ENCODE results near the gene SYNE3.

SYNE3 gene

GRCh38 chr14:95498622-95499353 is 17.7 kb downstream of the SYNE3 start:
- no peak overlapping the region for H3K4me3 ChIP-seq (ENCODE audit: low read length)
- H3K4me1 ChIP-seq (ENCODE audit: insufficient read depth, low read length), result no peaks in the 10 kb centered on the region
- H3K9ac ChIP-seq (ENCODE audit: low read depth, low read length), result no peak overlapping the region
- no peak overlapping the region for H3K27ac ChIP-seq (ENCODE audit: low read length)
- H3K36me3 ChIP-seq (ENCODE audit: insufficient read depth, low read depth, low read length), result no peaks in the 10 kb centered on the region
- no peaks in the 10 kb centered on the region for H3K9me3 ChIP-seq (ENCODE audit: insufficient read depth, low read depth, low read length)
- no peaks in the 10 kb centered on the region; the same call in 1 of the 2 replicates for H3K27me3 ChIP-seq (ENCODE audit: insufficient read depth, low read length)

DNA sequence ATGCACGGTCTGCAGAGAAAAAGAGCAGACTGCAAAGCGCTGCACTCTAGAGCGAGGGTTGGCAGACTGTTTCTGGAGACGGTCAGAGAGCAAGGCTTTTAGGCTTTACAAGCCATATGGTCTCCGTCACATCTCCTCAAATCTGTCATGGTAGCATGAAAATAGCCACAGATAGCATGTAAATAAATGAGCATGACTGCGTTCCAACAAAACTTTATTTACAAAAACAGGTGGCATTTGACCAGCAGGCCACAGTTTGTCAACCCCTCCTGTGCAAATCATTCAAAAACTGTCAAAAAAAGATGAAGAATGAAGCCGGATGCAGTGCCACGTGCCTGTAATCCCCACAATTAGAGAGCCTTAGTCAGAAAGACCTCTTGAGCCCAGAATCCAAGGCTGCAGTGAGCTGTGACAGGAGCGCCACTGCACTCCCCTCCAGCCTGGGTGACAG is 18.9 kb downstream of the SYNE3 start:
- Histone ChIP-seq H3K27ac (ENCODE audit: low read length) (no peak overlapping the region), H3K27me3 (ENCODE audit: insufficient read depth, low read length) (no peaks in the 10 kb centered on the region; the same call in 1 of the 2 replicates), H3K4me1 (ENCODE audit: insufficient read depth, low read length) (no peaks in the 10 kb centered on the region), H3K4me3 (ENCODE audit: low read length) (no peak overlapping the region), H3K9me3 (ENCODE audit: insufficient read depth, low read depth, low read length) (no peaks in the 10 kb centered on the region), H3K36me3 (ENCODE audit: insufficient read depth, low read depth, low read length) (no peaks in the 10 kb centered on the region), H3K9ac (ENCODE audit: low read depth, low read length) (no peak overlapping the region)

GRCh38 chr14:95496690-95497259 is 19.7 kb downstream of the SYNE3 start:
- no peaks in the 10 kb centered on the region for H3K4me1 ChIP-seq (ENCODE audit: insufficient read depth, low read length)
- no peaks in the 10 kb centered on the region; the same call in 1 of the 2 replicates for H3K27me3 ChIP-seq (ENCODE audit: insufficient read depth, low read length)
- no peaks in the 10 kb centered on the region for H3K36me3 ChIP-seq (ENCODE audit: insufficient read depth, low read depth, low read length)
- no peak overlapping the region for H3K4me3 ChIP-seq (ENCODE audit: low read length)
- H3K9ac ChIP-seq (ENCODE audit: low read depth, low read length), result no peak overlapping the region
- no peak overlapping the region for H3K27ac ChIP-seq (ENCODE audit: low read length)
- H3K9me3 ChIP-seq (ENCODE audit: insufficient read depth, low read depth, low read length), result no peaks in the 10 kb centered on the region

GRCh38 chr14:95496111-95496681 is 20.3 kb downstream of the SYNE3 start:
- no peak overlapping the region for H3K9ac ChIP-seq (ENCODE audit: low read depth, low read length)
- no peak overlapping the region for H3K27ac ChIP-seq (ENCODE audit: low read length)
- no peaks in the 10 kb centered on the region for H3K36me3 ChIP-seq (ENCODE audit: insufficient read depth, low read depth, low read length)

GRCh38 chr14:95495538-95496025 is 20.9 kb downstream of the SYNE3 start:
- H3K9ac ChIP-seq (ENCODE audit: low read depth, low read length), result no peak overlapping the region
- H3K4me1 ChIP-seq (ENCODE audit: insufficient read depth, low read length), result no peaks in the 10 kb centered on the region
- no peaks in the 10 kb centered on the region for H3K27me3 ChIP-seq (ENCODE audit: insufficient read depth, low read length)
- H3K27ac ChIP-seq (ENCODE audit: low read length), result no peak overlapping the region
- H3K36me3 ChIP-seq (ENCODE audit: insufficient read depth, low read depth, low read length), result no peaks in the 10 kb centered on the region
- no peaks in the 10 kb centered on the region for H3K9me3 ChIP-seq (ENCODE audit: insufficient read depth, low read depth, low read length)
- H3K4me3 ChIP-seq (ENCODE audit: low read length), result no peak overlapping the region

More at GRCh38 chr14:95496111-95496681, 20.3 kb downstream of the SYNE3 start:
- Histone ChIP-seq H3K4me1 (ENCODE audit: insufficient read depth, low read length) (no peaks in the 10 kb centered on the region), H3K4me3 (ENCODE audit: low read length) (no peak overlapping the region), H3K9me3 (ENCODE audit: insufficient read depth, low read depth, low read length) (no peaks in the 10 kb centered on the region), H3K27me3 (ENCODE audit: insufficient read depth, low read length) (no peaks in the 10 kb centered on the region)

DNA sequence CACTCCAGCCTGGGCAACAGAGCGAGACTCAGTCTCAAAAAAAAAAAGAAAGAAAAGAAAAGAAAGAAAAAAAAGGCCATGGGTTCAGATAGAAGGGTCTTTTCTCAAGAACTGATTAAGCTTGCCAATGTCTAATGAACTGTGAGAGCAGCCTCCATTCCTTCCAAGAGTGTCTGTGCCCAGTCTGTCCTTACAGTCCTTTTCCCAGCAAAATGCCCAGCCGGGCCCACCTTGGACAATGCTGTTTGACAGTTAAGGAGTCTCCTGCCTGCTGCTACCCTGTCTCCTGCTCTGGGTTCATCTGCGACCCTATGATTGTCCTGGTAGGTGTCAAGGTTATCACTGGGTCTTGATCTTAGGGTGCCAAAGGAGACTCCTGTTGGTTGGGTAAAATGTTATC is 21.4 kb downstream of the SYNE3 start:
- H3K4me3 ChIP-seq (ENCODE audit: low read length), result no peak overlapping the region
- no peaks in the 10 kb centered on the region for H3K27me3 ChIP-seq (ENCODE audit: insufficient read depth, low read length)
- no peaks in the 10 kb centered on the region for H3K4me1 ChIP-seq (ENCODE audit: insufficient read depth, low read length)
- H3K36me3 ChIP-seq (ENCODE audit: insufficient read depth, low read depth, low read length), result no peaks in the 10 kb centered on the region
- H3K9ac ChIP-seq (ENCODE audit: low read depth, low read length), result no peak overlapping the region
- H3K9me3 ChIP-seq (ENCODE audit: insufficient read depth, low read depth, low read length), result no peaks in the 10 kb centered on the region
- no peak overlapping the region for H3K27ac ChIP-seq (ENCODE audit: low read length)

DNA sequence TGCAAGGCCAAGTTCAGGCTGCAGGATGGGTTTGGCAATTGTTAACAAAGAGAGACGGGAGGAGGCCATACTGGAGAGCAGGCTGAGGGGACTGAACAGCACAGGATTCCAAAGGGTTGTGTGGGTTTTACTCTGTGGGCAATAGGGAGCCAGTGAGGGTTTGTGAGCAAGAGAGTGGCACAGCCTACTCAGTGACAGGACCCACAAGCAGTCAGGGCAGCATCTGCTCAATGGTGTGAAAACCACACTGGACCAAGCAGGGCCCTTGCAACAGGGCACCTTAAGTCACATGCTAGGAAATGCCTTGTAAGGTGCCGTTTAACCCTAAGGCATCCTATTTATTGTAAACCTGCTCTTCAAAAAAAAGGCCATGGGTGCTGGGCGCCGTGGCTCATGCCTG is 22.0 kb downstream of the SYNE3 start:
- Histone ChIP-seq H3K27ac (ENCODE audit: low read length) (no peak overlapping the region), H3K27me3 (ENCODE audit: insufficient read depth, low read length) (no peaks in the 10 kb centered on the region), H3K9me3 (ENCODE audit: insufficient read depth, low read depth, low read length) (no peaks in the 10 kb centered on the region), H3K36me3 (ENCODE audit: insufficient read depth, low read depth, low read length) (no peaks in the 10 kb centered on the region), H3K4me1 (ENCODE audit: insufficient read depth, low read length) (no peaks in the 10 kb centered on the region), H3K4me3 (ENCODE audit: low read length) (no peak overlapping the region), H3K9ac (ENCODE audit: low read depth, low read length) (no peak overlapping the region)

GRCh38 chr14:95493976-95494375 is 22.5 kb downstream of the SYNE3 start:
- H3K9me3 ChIP-seq (ENCODE audit: insufficient read depth, low read depth, low read length), result no peaks in the 10 kb centered on the region
- H3K36me3 ChIP-seq (ENCODE audit: insufficient read depth, low read depth, low read length), result no peaks in the 10 kb centered on the region
- no peak overlapping the region for H3K4me3 ChIP-seq (ENCODE audit: low read length)
- H3K9ac ChIP-seq (ENCODE audit: low read depth, low read length), result no peak overlapping the region
- no peak overlapping the region for H3K27ac ChIP-seq (ENCODE audit: low read length)
- no peaks in the 10 kb centered on the region for H3K4me1 ChIP-seq (ENCODE audit: insufficient read depth, low read length)
- no peaks in the 10 kb centered on the region for H3K27me3 ChIP-seq (ENCODE audit: insufficient read depth, low read length)

DNA sequence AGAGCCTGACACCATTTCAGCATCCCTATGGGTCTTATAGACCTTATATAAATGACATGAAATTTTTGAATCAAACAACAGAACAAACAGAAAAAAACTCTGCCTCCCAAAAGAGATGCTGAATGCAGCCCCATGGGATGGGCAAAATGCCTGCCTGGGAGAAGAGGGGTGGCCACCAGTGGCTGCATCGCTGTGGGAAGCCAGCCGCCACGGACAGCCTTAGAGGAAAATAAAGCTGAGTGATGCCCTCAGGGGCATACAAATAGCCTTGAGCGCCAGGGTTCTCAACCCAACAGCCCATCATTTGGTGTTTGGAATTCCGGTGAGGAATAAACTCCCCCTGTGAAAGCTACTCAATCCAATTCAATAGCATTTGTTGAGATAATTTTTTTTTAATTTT is 22.9 kb downstream of the SYNE3 start:
- Histone ChIP-seq H3K9ac (ENCODE audit: low read depth, low read length) (no peak overlapping the region), H3K27me3 (ENCODE audit: insufficient read depth, low read length) (no peaks in the 10 kb centered on the region), H3K9me3 (ENCODE audit: insufficient read depth, low read depth, low read length) (no peaks in the 10 kb centered on the region), H3K36me3 (ENCODE audit: insufficient read depth, low read depth, low read length) (no peaks in the 10 kb centered on the region), H3K27ac (ENCODE audit: low read length) (no peak overlapping the region), H3K4me1 (ENCODE audit: insufficient read depth, low read length) (no peaks in the 10 kb centered on the region), H3K4me3 (ENCODE audit: low read length) (no peak overlapping the region)

DNA sequence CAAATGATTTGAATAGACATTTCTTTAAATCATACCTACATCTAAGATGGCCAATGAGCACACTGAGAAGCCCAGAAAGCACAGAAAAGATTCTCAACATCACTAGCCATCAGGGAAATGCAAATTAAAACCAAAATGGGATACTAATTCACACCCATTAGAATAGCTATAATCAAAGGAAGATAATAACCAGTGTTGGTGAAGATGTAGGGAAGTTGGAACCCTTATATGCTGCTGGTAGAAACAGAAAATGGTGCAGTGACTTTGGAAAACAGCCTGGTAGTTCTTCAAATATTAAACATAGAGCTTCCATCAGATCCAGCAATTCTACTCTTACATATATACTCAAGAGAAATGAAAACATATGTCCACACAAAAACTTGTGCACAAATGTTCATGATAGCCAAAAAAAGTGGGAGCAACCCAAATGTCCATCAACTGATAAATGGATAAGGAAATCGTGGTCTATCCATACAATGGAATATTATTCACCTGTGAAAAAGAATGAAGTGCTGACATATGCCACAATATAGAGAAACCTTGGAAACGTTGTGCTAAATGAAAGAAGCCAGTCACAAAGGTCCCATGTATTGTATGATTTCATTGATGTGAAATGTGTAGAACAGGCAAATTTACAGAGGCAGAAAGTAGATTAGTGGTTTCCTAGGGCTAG is 24.4 kb downstream of the SYNE3 start:
- H3K9me3 ChIP-seq (ENCODE audit: insufficient read depth, low read depth, low read length), result no peaks in the 10 kb centered on the region
- no peak overlapping the region for H3K9ac ChIP-seq (ENCODE audit: low read depth, low read length)
- no peaks in the 10 kb centered on the region for H3K27me3 ChIP-seq (ENCODE audit: insufficient read depth, low read length)
- no peaks in the 10 kb centered on the region for H3K36me3 ChIP-seq (ENCODE audit: insufficient read depth, low read depth, low read length)
- no peak overlapping the region for H3K27ac ChIP-seq (ENCODE audit: low read length)
- H3K4me3 ChIP-seq (ENCODE audit: low read length), result no peak overlapping the region
- H3K4me1 ChIP-seq (ENCODE audit: insufficient read depth, low read length), result no peaks in the 10 kb centered on the region

DNA sequence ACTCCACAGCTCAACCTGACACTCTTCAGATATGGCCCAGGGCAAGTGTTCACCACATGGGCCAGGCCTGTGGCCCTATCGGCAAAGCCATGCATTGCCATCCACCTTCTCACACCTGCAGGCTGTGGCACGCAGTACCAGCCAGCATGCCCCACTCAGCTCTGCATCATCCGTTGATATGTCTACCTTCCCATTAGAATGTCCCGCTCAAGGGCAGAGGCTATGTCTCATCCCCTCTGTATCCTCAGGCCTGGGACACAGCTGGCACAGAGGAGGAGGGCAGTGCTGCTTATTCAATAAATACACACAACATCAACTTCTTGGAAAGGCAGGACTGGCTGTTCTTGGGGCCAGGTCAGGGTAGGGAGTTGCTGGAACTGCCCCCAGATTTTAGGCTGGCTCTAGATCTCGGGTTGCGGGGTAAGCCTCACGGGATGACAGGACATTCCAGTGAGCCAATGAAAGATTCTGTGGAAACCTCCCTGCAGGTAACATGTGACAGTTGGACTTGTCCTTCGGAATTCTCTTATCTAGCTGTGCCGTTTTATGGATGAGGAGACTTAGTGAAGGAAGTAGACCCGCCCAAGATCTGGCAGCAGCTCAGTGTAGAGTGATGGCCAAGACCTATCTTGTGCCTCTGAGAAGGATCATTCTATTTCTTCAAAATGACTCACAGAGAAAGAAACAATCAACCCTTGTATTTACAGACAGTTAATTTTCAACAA is 25.6 kb downstream of the SYNE3 start:
- no peaks in the 10 kb centered on the region for H3K36me3 ChIP-seq (ENCODE audit: insufficient read depth, low read depth, low read length)
- no peaks in the 10 kb centered on the region for H3K4me1 ChIP-seq (ENCODE audit: insufficient read depth, low read length)
- H3K9me3 ChIP-seq (ENCODE audit: insufficient read depth, low read depth, low read length), result no peaks in the 10 kb centered on the region
- H3K27ac ChIP-seq (ENCODE audit: low read length), result no peak overlapping the region
- no peak overlapping the region for H3K4me3 ChIP-seq (ENCODE audit: low read length)
- H3K9ac ChIP-seq (ENCODE audit: low read depth, low read length), result no peak overlapping the region
- no peaks in the 10 kb centered on the region for H3K27me3 ChIP-seq (ENCODE audit: insufficient read depth, low read length)
